Omental fat pad (tissue), 4 donors: Measurements from ENCODE around the gene C1QTNF9B. TPM values are rescaled to one million over a fixed set of nuclear protein-coding genes. Genes with fewer than 3 reads are reported as not detected.
"Not testable (repeated sequence)": the region's sequence is repeated elsewhere in the genome, so short reads cannot be mapped to it uniquely, and the experiment has no call there.

Experiments
- ATAC-seq: fragments of 150-250 bp; one replicate; pipeline ENCODE4 v1.9.1; 2016; ENCODE audit warnings: mild to moderate bottlenecking, moderate library complexity; ENCODE audit not compliant: low FRiP score
- DNase-seq: peaks from one replicate; pipeline ENCODE4 v3.0.0-alpha.2; 2019; ENCODE audit warnings: low spot score
- total RNA-seq, 4 donors: library from RNA; depleted of rRNA; stranded (reverse); fragments of >200 nt; gene quantifications; one replicate each; pipeline ENCODE4 v1.1.0, GENCODE V29; 2016
- TF ChIP-seq, protein P1 (sequence below), 3 donors: fragments of 450-650 bp; IDR thresholded peaks; one replicate each; pipeline ENCODE4 v1.5.1; 2016 to 2017; ENCODE audit warnings: antibody characterized with exemption in 3 of 3, mild to moderate bottlenecking in 3 of 3, moderate library complexity in 2 of 3

C1QTNF9B gene
- total RNA-seq, 4 donors from 2014 or later = not detected

DNA sequence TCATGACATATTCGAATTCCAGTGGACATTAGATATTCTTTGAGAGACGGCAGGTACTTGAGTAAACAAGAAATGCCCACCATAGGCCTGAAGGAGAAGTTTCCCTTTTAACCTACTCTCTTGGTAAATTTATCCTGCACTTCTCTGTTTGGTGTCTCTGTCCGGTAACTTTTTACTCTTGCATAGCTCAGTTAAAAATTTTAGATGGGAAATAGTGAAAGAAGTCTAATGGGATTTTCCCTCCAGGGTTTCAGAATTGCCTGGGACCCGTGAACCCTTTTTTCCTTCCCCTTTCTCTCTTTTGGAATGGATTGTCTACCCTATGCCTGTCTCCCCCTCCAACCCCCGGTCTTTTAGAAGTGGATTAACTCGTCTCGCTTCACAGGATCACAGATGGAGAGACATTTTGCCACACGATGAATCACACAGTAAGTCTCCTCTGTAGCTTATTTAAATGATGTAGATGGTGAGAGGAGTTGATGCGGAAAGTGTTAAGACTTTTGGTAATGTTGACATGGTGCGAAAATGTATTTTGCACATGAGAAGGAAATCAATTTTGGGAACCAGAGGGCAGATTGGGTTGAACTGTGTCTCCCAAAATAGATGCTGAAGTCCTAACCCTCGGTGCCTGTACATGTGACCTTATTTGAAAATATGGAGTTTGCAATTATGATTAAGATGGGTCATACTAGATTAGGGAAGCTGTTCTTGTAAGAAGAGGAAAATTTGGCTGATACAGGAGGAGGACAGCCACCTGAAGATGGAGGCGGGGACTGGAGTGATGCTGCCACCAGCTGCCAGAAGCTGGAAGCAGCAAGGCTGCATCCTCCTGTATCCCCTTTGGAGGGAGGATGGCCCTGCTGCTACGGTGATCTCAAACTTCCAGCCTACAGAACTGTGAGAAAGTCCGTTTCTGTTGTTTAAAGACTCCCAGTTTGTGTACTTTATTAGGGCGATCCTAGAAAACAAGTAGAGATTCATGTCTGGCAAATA lies 7.4 kb downstream of the C1QTNF9B start:
- no peak for DNase-seq
- no peak for ATAC-seq
- TF ChIP-seq, protein P1, sequence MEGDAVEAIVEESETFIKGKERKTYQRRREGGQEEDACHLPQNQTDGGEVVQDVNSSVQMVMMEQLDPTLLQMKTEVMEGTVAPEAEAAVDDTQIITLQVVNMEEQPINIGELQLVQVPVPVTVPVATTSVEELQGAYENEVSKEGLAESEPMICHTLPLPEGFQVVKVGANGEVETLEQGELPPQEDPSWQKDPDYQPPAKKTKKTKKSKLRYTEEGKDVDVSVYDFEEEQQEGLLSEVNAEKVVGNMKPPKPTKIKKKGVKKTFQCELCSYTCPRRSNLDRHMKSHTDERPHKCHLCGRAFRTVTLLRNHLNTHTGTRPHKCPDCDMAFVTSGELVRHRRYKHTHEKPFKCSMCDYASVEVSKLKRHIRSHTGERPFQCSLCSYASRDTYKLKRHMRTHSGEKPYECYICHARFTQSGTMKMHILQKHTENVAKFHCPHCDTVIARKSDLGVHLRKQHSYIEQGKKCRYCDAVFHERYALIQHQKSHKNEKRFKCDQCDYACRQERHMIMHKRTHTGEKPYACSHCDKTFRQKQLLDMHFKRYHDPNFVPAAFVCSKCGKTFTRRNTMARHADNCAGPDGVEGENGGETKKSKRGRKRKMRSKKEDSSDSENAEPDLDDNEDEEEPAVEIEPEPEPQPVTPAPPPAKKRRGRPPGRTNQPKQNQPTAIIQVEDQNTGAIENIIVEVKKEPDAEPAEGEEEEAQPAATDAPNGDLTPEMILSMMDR (IDR thresholded peaks at IDR 0.05) = no peak

DNA sequence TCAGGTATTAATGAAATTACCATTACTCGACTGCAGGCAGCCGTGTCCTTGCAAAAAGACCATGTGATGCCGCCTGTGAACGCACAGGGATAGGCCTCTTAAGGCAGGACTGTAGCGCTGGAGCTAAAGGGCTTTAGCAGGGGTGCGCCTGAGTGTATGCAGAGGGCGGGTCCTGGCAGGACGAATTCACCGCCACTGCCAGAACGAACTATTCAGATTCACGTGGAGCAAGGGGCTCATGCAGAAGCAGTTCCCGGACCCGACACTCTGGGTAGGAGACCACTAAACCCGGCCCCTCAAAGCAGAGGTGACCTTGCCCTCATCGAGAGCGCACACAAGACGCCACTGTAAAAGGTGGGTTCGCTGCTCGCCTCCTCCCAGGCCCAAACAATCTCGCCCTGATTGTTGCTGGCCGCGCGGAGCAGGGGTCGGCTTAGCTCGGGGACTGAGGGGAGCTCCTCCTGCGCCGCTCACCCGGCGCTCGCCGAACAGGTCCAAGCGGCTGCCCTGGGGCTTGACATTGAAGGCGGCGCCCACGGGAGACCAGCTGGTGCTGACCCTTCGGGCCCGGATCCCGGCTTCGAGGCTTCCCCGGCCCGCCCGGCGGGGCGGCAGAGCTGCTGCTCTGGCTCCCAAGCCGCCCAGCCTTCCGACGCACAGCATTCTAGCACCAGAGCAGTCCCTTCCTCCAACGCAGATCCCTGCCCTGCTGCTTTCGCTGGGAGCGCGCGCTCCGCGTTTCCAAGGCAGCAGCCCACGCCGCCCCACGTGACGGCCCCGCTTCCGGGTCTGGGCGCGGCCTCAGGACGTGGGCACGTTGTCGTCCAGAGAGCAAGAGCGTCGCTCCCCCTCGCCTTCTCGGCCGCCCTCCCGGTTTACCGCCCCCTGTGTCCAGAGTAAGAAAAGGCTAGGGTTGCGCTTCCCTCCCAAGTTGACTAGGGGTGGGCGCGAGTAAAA lies 8.4 kb downstream of the C1QTNF9B start, which contains the start of gene MIPEP:
Gene MIPEP (minus strand): TSS at position 743 of the 957 bp plus-strand sequence. CDS start 80 bp downstream, at position 663.
- TF ChIP-seq, protein P1 (IDR thresholded peaks at IDR 0.05) = no peak
- DNase-seq (peak; percentile 67), ATAC-seq (peak; percentile 98)

DNA sequence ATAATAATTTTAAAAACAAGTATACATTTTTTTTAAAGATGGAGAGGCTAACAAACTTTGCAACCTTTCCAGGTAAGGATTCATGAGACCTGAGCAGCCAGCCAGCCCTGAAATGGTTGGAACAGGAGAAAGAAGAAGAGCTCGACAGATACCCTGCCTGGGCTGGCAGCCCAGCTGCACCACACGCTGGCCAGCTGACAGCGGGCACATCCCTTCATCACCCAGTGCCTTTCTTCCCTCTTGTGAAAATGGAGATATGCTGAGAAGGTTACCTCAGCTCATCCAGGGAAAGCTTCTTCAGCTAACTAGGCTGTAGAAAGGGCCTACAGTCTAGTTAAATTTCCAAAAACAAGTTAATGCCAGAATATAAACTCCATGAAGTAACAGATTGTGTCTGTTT lies 12.9 kb downstream of the C1QTNF9B start:
- DNase-seq, ATAC-seq: not testable (repeated sequence)

DNA sequence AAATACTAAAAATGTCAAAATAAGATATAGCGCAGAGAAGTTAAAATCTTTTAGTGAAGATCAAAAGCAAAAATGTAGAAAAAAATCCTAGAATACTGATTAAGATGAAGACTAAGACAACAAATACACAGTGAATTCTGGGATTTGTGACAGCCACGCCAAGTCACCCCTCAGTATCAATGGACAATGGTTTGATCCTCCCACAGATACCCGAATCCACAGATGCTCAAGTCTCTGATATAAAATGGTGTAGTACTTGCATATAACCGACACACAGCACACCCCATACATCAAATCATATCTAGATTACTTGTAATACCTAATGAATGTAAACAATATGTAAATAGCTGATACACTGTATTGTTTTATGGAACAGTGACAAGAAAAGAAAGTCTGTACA lies 14.0 kb downstream of the C1QTNF9B start:
- TF ChIP-seq, protein P1 (IDR thresholded peaks at IDR 0.05) = no peak

DNA sequence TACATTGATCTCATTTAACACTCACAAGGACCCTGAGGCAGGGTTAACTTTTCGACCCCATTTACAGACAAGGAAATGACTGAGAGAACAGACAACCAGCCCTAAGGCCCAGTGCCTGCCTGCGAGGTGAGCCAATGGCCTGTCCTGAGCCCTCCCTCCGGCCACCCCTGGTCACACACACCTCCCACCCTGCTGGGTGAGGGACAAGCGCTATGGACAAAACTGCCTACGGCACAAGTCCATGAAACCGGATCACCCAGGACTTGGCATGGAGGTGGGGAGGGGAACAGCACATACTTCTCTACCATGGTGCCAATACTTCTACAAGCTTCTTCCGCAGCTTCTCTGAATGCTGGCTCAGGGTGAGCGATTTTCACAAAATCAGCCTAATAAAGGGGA lies 15.9 kb downstream of the C1QTNF9B start:
- not testable (repeated sequence) for DNase-seq, ATAC-seq

More for the DNA sequence above, 14.0 kb downstream of the C1QTNF9B start:
- DNase-seq (no peak), ATAC-seq (no peak)

DNA sequence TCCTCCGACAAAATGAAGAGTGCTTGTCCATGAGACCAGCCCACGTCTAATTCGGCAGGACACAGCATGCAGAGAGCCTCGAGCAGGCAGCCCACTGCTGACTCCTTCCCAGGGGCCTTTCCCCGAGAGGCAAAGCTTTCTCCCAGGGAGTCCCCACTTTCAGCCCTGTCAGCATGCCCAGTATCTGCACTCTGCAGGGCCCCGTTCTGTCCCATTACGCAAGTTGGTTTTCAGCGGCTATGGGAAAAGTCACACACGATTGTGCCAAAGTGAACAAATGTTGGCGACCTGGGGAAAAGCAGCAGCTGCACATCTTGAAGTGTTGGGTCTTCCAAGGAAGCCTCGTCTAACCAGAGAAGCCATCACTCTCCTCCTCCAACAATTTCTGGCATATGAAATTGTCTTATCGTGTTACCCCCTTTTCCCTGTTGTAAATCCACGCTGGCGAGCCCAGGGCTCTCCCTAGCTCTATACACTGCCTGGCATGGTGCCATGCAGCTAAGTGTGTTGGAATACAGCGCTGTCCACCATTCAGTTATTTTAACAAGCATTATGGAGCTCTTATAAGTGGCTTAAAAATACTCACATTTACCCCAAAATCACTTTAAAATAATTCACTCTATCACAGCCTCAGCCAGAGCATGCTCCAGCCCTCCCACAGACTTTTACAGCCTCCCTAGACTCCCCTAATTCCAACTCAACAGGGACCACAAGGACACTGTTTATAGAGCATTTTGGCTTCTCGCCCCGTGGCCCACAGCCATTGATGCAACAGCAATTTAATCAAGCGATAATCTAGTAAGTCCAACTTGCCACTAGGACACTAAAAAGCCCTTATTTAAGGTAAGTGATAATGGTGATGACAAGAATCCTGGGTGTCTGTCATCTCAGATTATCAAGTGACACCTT lies 16.6 kb downstream of the C1QTNF9B start:
- ATAC-seq, DNase-seq: not testable (repeated sequence)

DNA sequence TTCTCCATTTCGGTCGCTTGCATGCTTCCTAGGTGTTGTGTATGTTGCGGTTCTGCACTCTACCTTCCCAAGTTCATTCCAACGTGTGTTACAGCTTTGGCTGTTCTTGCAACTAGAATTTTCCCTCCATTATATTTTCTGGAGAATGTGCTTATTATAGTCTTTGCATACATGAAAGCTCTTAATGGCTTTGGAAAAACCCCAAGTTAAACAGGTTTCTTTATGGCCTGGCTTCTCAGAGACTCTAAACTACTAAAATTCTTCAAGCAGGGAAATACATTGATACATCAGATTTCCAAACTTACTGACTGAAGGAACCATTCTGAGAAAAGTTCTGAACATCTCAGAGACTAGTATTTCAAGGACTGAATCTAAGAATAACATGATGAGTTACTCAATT lies 20.0 kb downstream of the C1QTNF9B start:
- ATAC-seq (no peak), DNase-seq (no peak)
- TF ChIP-seq, protein P1 (IDR thresholded peaks at IDR 0.05) = no peak
